ENCODE data around the gene RNF126. TPM values are rescaled to one million over a fixed set of nuclear protein-coding genes. Genes with fewer than 3 reads are reported as not detected.
"Not testable (repeated sequence)": the region's sequence is repeated elsewhere in the genome, so short reads cannot be mapped to it uniquely, and the experiment has no call there.

Gene RNF126
- total RNA-seq, 1 donor from 2014 or later = 58.3 TPM

GRCh38 chr19:604355-604754 is 58.7 kb downstream of the RNF126 start:
- Mint-ChIP-seq H3K27me3 (ENCODE audit: low read depth, unreplicated experiment) (no peaks in the 10 kb centered on the region), H3K9me3 (ENCODE audit: unreplicated experiment) (peaks cover 8% of the 10 kb centered on the region), H3K4me3 (ENCODE audit: unreplicated experiment) (no peak overlapping the region), H3K4me1 (ENCODE audit: low read depth, unreplicated experiment) (no peaks in the 10 kb centered on the region), H3K36me3 (ENCODE audit: low read depth, unreplicated experiment) (peaks cover 6% of the 10 kb centered on the region), H3K27ac (ENCODE audit: unreplicated experiment) (no peak overlapping the region)
- Histone ChIP-seq H2AFZ (ENCODE audit: low read depth, low read length) (no peak overlapping the region), H3K27me3 (ENCODE audit: insufficient read depth, low read length) (no peaks in the 10 kb centered on the region), H4K20me1 (ENCODE audit: insufficient read depth, low read length) (no peaks in the 10 kb centered on the region), H3K4me3 (ENCODE audit: insufficient read depth, low read depth, low read length) (no peak overlapping the region), H3K36me3 (ENCODE audit: insufficient read depth, low read length) (no peaks in the 10 kb centered on the region), H3K9ac (ENCODE audit: low read length) (no peak overlapping the region), H3K4me1 (ENCODE audit: insufficient read depth, low read length) (no peaks in the 10 kb centered on the region), H3K9me3 (ENCODE audit: insufficient read depth, low read depth, low read length) (no peaks in the 10 kb centered on the region), H3K4me2 (ENCODE audit: low read length) (no peak overlapping the region), H3K27ac (ENCODE audit: low read depth, low read length) (no peak overlapping the region), H3K79me2 (ENCODE audit: insufficient read depth, low read length) (no peaks in the 10 kb centered on the region)
- DNase-seq (ENCODE audit: low read depth) (no peak), FAIRE-seq (no peak)
- TF ChIP-seq EZH2 (IDR thresholded peaks at IDR 0.05; ENCODE audit: insufficient read depth, low read length) (no peak), CTCF (IDR thresholded peaks at IDR 0.05; ENCODE audit: insufficient read depth, low read depth, low read length) (no peak)

- not testable (repeated sequence) for H3K4me1 Mint-ChIP-seq (ENCODE audit: low read depth, unreplicated experiment); H3K79me2 ChIP-seq (ENCODE audit: insufficient read depth, low read length); H3K4me3 Mint-ChIP-seq (ENCODE audit: unreplicated experiment); H3K9ac ChIP-seq (ENCODE audit: low read length); H3K27ac ChIP-seq (ENCODE audit: low read depth, low read length); H3K4me1 ChIP-seq (ENCODE audit: insufficient read depth, low read length); FAIRE-seq; H3K4me2 ChIP-seq (ENCODE audit: low read length); H3K9me3 Mint-ChIP-seq (ENCODE audit: unreplicated experiment); H4K20me1 ChIP-seq (ENCODE audit: insufficient read depth, low read length); H3K9me3 ChIP-seq (ENCODE audit: insufficient read depth, low read depth, low read length); H3K36me3 Mint-ChIP-seq (ENCODE audit: low read depth, unreplicated experiment); H2AFZ ChIP-seq (ENCODE audit: low read depth, low read length); H3K36me3 ChIP-seq (ENCODE audit: insufficient read depth, low read length); H3K27me3 Mint-ChIP-seq (ENCODE audit: low read depth, unreplicated experiment); H3K4me3 ChIP-seq (ENCODE audit: insufficient read depth, low read depth, low read length); H3K27me3 ChIP-seq (ENCODE audit: insufficient read depth, low read length); DNase-seq (ENCODE audit: low read depth)
- peak overlapping the region; percentile 26 for H3K27ac Mint-ChIP-seq (ENCODE audit: unreplicated experiment)
Measured at GRCh38 chr19:603779-604178, 59.2 kb downstream of the RNF126 start.

GRCh38 chr19:603302-603639 is 59.7 kb downstream of the RNF126 start:
- H3K27me3 ChIP-seq (ENCODE audit: insufficient read depth, low read length); H3K9me3 Mint-ChIP-seq (ENCODE audit: unreplicated experiment); FAIRE-seq; H3K36me3 Mint-ChIP-seq (ENCODE audit: low read depth, unreplicated experiment); H3K9ac ChIP-seq (ENCODE audit: low read length); H2AFZ ChIP-seq (ENCODE audit: low read depth, low read length); DNase-seq (ENCODE audit: low read depth); H3K27ac ChIP-seq (ENCODE audit: low read depth, low read length); H3K9me3 ChIP-seq (ENCODE audit: insufficient read depth, low read depth, low read length); H3K4me3 ChIP-seq (ENCODE audit: insufficient read depth, low read depth, low read length); H3K27me3 Mint-ChIP-seq (ENCODE audit: low read depth, unreplicated experiment); H3K36me3 ChIP-seq (ENCODE audit: insufficient read depth, low read length); H3K4me1 Mint-ChIP-seq (ENCODE audit: low read depth, unreplicated experiment); H4K20me1 ChIP-seq (ENCODE audit: insufficient read depth, low read length); H3K79me2 ChIP-seq (ENCODE audit: insufficient read depth, low read length); H3K4me2 ChIP-seq (ENCODE audit: low read length); H3K4me3 Mint-ChIP-seq (ENCODE audit: unreplicated experiment); H3K27ac Mint-ChIP-seq (ENCODE audit: unreplicated experiment); H3K4me1 ChIP-seq (ENCODE audit: insufficient read depth, low read length): not testable (repeated sequence)

All from astrocyte (in vitro differentiated cells and primary cell).